GM19395 (cell line): Measurements from ENCODE around the gene SERINC3.
"Not testable (repeated sequence)": the region's sequence is repeated elsewhere in the genome, so short reads cannot be mapped to it uniquely, and the experiment has no call there.

Source experiments
- ATAC-seq: cut with Tn5 transposase; IDR thresholded peaks from one replicate; pipeline ENCODE4 v1.9.1; 2021; ENCODE audit warnings: mild to moderate bottlenecking, moderate library complexity; ENCODE audit not compliant: unreplicated experiment

The SERINC3 gene

DNA sequence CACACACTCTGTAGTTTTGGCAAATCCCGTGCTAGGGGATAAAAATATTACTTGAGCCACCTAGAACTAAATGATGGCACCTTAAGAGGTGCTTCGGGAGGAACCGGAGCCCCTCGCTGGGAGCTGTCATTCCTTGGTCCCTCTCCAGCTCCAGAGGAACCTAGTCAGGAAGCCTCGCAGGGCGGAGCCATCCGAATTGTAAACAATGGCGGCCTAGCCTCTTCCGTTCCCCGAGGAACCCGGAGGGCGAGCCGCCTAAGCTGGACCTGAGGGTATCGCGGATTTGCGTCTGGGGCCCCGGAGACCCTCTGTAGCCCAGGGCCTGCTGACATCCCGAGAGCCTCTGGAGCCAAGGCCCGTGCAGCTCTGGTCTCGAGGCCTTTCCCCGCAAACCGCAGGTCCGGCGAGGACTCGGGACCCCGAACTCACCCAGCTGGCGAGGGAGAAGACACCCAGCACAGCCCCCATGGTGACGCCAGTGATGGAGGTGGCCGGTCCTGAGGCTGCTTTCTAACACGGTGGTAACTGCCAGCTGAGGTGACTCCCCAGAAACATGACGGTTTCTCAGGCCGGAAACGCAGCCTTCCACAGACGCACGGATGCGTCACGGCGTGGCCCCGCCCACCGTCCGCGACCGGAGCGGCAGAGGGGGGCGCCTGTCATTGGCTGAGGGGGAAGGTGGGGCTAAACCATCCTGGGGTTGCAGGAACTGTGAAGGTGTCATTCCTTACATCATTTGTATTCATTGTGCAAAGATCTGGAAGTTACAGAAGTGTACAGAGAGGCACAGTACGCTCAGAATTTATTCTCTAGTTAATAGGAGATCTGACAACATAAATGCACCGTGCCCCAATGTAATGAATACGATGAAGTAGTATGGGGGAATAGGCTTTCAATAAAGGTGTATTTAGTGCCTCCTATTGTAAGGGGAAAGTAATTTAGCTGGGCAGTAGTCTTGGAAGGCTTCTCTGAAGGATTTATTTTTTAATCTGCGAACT is at the start of gene SERINC3:
Gene SERINC3 (minus strand): TSS at position 587 of the 998 bp plus-strand sequence. CDS start 119 bp downstream, at position 468.
- peak; percentile 97 for ATAC-seq

DNA sequence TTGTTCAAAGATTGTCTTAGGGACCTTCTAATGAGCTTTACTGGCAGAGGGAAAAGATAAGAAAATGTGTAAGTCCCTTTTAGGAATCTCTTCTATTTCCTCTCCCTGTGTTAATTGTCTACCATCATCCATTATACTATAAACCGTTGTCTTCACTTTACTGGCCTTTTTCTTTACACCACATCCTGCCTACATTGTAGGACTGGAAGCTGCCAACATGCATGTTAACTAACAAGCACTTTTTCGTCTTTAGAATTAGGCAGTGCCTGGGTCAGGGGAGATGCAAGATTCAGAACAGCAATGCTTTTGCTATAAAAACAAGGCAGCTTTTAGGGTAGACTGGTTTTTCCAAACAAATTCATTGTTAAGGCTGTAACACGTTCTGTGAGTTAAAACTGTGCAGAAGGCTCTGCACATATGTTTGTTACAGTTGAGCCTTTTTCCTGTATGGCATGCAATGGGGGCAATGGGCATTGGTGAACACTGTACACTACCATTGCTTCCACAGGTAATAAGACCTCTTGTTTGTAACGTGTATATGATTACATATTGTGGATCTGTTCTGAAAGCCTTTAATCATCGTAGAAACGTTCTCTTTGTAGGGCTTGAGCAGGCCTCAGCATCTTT is 49.6 kb upstream of the SERINC3 start:
- no peak for ATAC-seq

DNA sequence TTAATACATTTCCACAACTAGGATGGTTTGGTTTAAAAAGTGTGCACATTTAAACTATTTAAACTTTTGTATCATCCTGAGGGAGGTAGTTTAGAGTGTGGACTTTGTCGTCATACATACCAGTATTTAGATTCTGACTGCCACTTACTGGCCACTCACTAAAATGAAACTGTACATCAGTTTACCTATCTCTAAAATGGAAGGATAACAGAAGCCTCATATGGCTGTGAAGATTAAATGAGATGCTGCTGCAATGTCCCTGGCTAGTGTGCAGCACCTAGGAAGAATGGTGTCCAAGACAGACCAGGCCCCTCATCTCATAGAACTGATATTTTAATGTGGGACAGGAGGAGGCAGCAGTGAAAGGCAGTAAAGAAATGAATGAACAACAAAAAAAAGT is 48.5 kb upstream of the SERINC3 start:
- no peak for ATAC-seq

GRCh38 chr20:44566811-44567210 is 44.9 kb upstream of the SERINC3 start:
- no peak for ATAC-seq

GRCh38 chr20:44566018-44566417 is 44.1 kb upstream of the SERINC3 start:
- ATAC-seq, result no peak

DNA sequence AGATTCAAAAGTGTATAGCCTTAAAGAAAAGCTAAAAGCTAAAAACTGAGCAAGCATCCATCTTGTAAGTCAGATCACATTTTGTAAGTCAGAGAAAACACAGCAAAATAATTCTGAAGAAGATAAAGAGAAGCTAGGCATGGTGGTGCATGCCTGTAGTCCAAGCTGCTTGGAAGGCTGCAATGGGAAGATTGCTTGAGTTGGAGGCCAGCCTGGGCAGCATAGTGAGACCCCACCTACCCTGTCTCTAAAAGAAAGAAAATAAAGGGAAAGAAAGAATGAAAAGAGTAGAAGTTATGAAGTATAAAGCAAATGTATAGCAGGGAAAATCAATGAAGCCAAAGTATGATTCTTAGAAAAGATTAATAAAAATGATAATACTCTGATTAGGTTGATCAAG is 40.0 kb upstream of the SERINC3 start:
- ATAC-seq, result no peak

DNA sequence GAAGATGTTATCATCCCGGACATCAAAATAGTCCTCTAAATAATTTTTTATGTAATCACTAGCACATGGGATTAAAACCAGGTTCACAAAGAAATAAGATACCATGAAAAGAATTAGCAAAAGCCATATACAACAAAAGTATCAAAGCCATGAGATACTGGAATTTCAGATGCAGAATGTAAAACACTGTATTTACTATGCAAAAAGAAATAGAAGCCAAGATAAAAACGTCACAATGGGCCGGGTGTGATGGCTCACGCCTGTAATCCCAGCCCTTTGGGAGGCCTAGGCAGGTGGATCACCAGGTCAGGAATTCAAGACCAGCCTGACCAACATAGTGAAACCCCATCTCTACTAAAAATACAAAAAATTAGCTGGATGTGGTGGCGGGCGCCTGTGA is 38.9 kb upstream of the SERINC3 start:
- ATAC-seq, result not testable (repeated sequence)

- no peak for ATAC-seq
These were observed 38.4 kb upstream of the SERINC3 start for GRCh38 chr20:44560229-44560628.

DNA sequence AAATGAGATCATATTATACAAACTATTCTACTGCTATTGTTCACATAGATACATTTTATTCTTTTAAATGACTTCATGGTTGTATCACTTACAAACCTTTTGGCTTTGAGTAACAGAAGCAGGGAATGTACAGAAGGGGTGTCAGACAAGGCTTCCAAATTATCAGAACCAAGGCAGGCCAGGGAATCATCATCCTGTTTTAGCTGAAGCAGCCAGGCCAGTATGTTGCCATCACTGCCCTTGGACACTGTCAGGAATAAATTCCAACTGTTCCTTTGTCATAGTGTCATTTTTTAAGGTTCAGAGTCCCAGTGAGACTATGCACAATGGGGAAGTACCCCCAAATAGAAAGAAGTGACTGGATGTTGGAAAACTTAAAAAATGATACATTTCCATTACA is 37.4 kb upstream of the SERINC3 start:
- ATAC-seq, result no peak

DNA sequence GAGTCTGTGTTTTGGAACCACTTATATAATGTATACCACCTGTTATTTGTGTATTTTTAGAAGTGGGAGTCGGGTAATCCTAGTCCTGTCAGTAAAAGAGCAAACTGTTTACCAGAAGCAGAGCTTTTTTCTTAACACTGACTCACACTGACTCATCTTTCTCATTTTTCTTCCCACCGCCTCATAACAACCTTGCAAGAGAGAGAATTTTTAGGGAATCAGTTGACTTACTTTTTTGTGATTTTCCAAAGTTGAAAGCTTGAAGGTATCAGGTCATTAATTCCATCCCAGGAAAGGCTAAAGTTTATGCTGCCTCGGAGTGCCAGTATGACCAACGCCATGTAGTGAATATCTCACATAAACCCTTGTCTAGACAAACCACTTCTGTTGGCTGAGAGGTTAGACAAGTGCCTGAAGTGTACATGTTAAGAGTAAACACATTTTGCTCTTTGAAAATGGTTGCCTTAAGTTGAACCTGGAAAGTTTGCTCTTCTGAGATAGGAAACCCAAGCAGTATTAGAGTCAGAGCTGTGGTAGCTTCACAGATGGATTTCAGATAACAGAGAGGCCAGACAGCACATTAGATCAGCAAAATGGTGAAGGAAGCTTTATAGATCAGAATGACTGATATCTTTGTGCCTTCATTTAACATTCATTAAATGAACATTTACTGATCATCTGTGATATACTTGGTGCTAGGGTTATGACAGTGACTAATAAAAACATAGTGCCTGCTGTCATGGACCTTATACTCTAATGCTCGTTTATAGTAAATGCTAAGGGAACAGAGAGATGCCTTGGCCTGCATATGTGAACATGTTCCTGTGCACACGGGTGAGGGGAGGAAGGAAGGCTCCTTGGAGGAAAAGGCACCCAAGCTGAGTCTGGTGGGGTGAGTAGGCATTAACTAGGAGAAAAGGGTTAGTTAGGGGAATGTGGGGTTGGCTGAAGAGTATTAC is 31.4 kb upstream of the SERINC3 start:
- no peak for ATAC-seq

GRCh38 chr20:44552568-44552949 is 30.7 kb upstream of the SERINC3 start:
- no peak for ATAC-seq

- ATAC-seq, result no peak
These were observed 30.2 kb upstream of the SERINC3 start for GRCh38 chr20:44552050-44552449.

DNA sequence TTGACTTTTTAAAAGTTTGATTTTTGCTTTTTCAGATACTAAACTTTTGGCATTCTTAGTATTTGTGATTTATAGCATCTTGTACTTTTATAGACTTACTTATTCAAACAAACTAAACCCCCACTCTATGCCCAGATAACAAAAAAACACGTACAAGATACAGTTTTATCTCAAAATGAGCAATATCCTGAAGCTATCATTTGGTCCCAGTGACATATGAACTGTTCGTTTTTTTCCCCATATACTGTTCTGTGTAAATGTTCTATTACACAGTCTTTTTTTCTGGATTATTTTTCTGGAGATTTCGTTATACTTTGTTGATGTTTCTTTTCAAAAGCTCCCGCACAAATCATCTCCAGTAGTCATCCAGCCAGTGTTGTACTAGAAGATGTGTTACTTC is 27.3 kb upstream of the SERINC3 start:
- ATAC-seq, result no peak

GRCh38 chr20:44547419-44547818 is 25.5 kb upstream of the SERINC3 start:
- ATAC-seq, result no peak

GRCh38 chr20:44544263-44544662 is 22.4 kb upstream of the SERINC3 start:
- no peak for ATAC-seq

DNA sequence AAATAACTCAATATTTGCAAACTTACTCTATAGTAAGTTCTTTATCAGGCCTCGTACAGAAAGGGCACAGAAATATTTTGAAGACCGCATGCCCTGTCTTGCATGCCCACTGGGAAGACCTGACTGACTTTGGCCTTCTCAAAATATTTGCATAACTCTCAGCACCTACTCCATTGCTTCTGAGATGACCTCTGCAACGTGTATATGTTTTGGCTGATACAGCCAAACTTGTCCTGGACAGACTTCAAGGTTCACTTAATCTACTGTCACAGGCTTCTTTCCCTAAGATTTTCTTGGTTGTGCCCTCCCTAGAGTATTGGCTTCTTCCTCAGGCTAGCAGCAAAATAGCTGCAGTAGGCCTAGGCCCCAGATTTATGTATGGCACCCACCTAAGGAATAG is 21.5 kb upstream of the SERINC3 start:
- no peak for ATAC-seq

- ATAC-seq, result no peak
These were observed 21.0 kb upstream of the SERINC3 start for GRCh38 chr20:44542890-44543289.

DNA sequence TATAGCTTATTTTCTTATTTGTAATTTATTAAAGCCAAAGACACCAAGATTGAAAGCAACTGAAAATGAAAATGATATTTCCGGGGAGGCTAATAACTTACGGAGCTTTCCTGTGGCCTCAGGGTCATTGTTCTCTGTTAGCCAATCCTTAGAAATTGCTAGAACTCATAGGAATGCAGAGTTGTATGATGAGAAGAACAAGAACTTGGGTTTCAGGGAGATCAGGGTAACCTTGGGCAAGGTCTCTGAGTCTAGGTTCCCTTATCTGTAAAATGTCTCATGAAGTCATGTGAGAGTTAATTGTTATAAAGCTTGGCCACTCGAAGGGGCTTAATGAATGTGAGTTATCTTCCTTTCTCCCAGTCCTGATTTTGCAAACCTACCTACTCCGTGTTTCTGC is 20.1 kb upstream of the SERINC3 start:
- ATAC-seq, result no peak

GRCh38 chr20:44540834-44541233 is 19.0 kb upstream of the SERINC3 start:
- ATAC-seq, result no peak

DNA sequence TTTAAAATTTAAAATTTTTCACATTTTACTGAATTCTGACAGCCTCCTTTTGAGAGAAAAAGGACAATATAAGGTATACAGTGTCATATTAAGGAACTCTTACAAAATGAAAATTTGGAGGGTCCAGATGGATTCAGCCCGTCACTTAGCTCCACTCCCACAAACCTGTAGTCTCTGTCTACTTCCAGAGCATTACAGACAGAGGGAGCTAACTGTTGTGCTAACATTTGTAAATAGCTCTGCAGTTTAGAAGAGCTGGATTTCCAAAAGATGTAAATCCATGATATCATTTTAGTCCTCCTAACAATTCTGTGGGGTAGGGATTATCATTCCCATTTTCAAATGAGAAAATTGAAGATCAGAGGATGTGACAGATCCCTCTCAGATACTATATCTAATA is 16.1 kb upstream of the SERINC3 start:
- no peak for ATAC-seq

- ATAC-seq, result no peak
These were observed 14.3 kb upstream of the SERINC3 start for GRCh38 chr20:44536175-44536574.
